Activated CD8-positive, alpha-beta memory T cell treated with anti-CD3 and anti-CD28 coated beads, Interleukin-2, amount 10 ng/mL, durations not matched to agents 7 days and 5 days (primary cell): ENCODE results near the gene ARMCX2. TPM values are rescaled to one million over a fixed set of nuclear protein-coding genes. Genes with fewer than 3 reads are reported as not detected.

Experiments
- ATAC-seq: fragments of 150-1000 bp; cut with Tn5 transposase; one replicate; pipeline ENCODE4 v1.10.0; 2021; ENCODE audit warnings: moderate library complexity
- CTCF ChIA-PET: fragments of 350-600 bp; sonication (Branson Sonifier 250); formaldehyde crosslinking; loops from one replicate; lab custom pipeline; 2021; ENCODE audit warnings: antibody characterized with exemption; lab: Charles Lee
- DNase-seq: peaks from one replicate; pipeline ENCODE4 v3.0.0-alpha.2; 2020
- H3K27ac Mint-ChIP-seq: one replicate; pipeline ENCODE4 v1.8.0; 2021; ENCODE audit warnings: mild to moderate bottlenecking, mixed read lengths
- H3K27me3 Mint-ChIP-seq: one replicate; pipeline ENCODE4 v1.8.0; 2021; ENCODE audit warnings: mixed read lengths
- H3K36me3 Mint-ChIP-seq: one replicate; pipeline ENCODE4 v1.8.0; 2021; ENCODE audit warnings: mild to moderate bottlenecking, mixed read lengths
- H3K4me1 Mint-ChIP-seq: one replicate; pipeline ENCODE4 v1.8.0; 2021; ENCODE audit warnings: mixed read lengths
- H3K4me3 Mint-ChIP-seq: one replicate; pipeline ENCODE4 v1.8.0; 2021; ENCODE audit warnings: mild to moderate bottlenecking, moderate library complexity, mixed read lengths
- H3K9me3 Mint-ChIP-seq: one replicate; pipeline ENCODE4 v1.8.0; 2022; ENCODE audit warnings: low read depth, mixed read lengths
- total RNA-seq, 2 experiments: library from RNA; stranded (reverse); gene quantifications; one replicate each; pipeline ENCODE4 v1.2.3, GENCODE V29; 2021

ARMCX2 gene
- 1 to 10 TPM; 2.8 to 6.4 TPM for total RNA-seq

DNA sequence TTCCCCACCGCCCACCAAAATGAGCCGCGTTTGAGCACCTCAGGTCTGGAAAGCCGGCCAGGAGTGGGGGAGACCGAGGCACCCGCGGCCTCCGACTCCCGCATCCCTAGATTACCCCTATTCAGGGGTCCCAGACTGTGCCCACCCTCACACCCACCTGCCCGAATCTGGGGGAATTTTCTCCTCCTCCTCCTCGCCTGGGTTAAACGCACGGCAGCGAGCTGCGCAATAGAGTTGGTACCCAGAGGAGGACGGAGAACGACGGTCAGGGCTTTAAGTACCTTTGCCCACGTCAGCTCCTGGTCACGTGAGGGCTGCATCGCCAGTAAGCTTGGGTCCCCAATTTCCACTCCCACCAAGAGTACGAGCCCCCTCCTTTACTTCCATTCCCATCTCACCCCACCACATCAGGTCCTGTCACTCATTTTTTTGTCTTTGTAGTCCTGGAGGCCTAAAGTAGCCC is at the start of gene ARMCX2:
TSS of gene ARMCX2 (minus strand) at position 250 of the 463 bp plus-strand sequence. CDS start 2,262 bp downstream, outside the sequence.
- H3K9me3 Mint-ChIP-seq = no peaks in the 10 kb centered on the region

DNA sequence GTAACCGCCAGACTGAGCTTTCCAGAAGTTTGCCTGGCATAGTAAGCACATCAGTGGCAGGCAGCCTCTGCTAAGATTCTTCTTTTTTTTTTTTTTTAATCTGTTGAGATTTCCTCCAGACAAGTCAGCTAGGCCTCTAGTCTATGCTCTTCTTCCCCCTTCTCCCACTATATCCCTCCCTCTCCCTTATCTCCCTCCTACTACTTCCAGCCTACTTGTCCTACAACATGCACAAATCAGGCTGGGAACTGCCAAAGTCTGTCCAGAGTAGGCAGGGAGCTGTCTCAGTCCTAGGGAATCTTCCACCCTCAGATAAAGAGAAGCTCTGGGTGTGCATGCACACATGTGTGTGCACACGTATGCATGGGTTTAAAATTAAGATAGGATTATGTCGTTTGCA is 49.7 kb upstream of the ARMCX2 start:
- no peak for DNase-seq
- H3K36me3 Mint-ChIP-seq = no peaks in the 10 kb centered on the region
- CTCF ChIA-PET = no interaction called here
- no peaks in the 10 kb centered on the region for H3K4me1 Mint-ChIP-seq
- no peak overlapping the region for H3K27ac Mint-ChIP-seq
- no peak for ATAC-seq
- H3K9me3 Mint-ChIP-seq = no peaks in the 10 kb centered on the region
- no peaks in the 10 kb centered on the region for H3K27me3 Mint-ChIP-seq
- no peak overlapping the region for H3K4me3 Mint-ChIP-seq

More for the DNA sequence above, at the start of gene ARMCX2:
- Mint-ChIP-seq H3K27ac (no peak within 1 kb of the TSS), H3K27me3 (peaks cover 14% of the 10 kb centered on the region), H3K4me1 (peaks cover 8% of the 10 kb centered on the region), H3K36me3 (no peaks in the 10 kb centered on the region), H3K4me3 (peak within 1 kb of the TSS; percentile 71)
- no peak for ATAC-seq
- CTCF ChIA-PET = no interaction called here
- DNase-seq = no peak

DNA sequence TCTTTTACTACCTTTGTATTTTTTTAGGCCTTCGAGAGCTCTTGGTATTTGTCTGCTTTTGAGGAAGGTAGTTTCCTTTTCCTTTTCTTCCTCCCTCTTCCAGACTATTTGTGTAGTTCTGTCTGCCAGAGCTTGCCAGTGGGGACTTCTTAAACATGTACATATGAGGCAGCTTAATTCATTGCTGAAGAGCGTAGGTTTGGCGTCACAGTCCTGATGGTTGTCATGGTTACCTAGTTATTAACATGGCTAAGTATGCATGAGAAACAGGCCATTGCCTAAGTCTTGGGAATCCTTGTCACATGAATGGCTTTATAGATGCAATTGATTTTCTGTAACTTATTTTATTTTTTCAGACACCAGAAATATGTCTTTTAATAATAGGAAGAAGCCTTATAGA is 48.5 kb upstream of the ARMCX2 start:
- Mint-ChIP-seq H3K27me3 (no peaks in the 10 kb centered on the region), H3K27ac (no peak overlapping the region), H3K4me1 (no peaks in the 10 kb centered on the region), H3K36me3 (no peaks in the 10 kb centered on the region), H3K9me3 (no peaks in the 10 kb centered on the region), H3K4me3 (no peak overlapping the region)
- no peak for ATAC-seq
- no peak for DNase-seq
- CTCF ChIA-PET = no interaction called here

DNA sequence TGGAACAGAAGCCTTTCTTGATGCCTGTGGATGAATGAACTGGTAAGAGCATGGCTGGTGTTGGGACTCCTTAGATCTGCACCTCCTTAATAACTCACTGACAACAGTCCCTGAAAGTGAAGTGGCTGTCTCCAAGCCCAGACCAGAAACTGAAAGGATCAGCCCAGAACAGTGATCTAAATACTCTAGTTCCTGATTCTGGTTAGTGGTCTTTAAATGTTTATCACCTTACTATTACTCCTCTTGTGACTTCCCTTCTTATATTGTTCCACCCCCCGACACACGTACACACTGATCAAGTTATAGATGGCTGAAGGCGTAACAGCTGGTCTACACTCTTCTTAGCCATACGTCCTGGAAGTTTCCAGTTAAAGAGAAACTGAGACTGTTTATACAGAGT is 33.8 kb upstream of the ARMCX2 start:
- ATAC-seq = no peak

DNA sequence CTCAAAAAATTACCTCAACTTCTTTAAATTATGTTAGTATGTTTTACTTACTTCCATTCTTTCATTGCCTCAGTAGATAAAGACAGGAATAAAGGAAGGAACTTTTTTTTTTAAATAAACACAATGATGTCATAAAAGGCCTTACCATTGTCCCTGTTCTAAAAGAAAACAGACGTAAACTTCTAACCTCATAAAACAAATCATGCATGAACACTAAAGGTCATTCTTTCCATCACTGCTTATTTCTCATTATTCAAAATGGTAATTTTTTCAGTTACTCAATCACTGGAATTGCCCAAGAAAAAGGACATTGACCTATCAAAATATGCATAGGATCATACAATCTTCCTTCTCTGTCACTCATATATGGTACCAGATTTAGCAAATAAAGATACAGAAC is 32.2 kb upstream of the ARMCX2 start:
- no peak for ATAC-seq
- Mint-ChIP-seq H3K4me3 (no peak overlapping the region), H3K9me3 (no peaks in the 10 kb centered on the region), H3K4me1 (peaks cover 1% of the 10 kb centered on the region), H3K36me3 (no peaks in the 10 kb centered on the region), H3K27ac (no peak overlapping the region), H3K27me3 (peaks cover 4% of the 10 kb centered on the region)
- CTCF ChIA-PET = no interaction called here
- DNase-seq = no peak

More for the DNA sequence above, 33.8 kb upstream of the ARMCX2 start:
- Mint-ChIP-seq H3K36me3 (no peaks in the 10 kb centered on the region), H3K4me1 (peaks cover 1% of the 10 kb centered on the region), H3K27me3 (peaks cover 7% of the 10 kb centered on the region), H3K27ac (no peak overlapping the region), H3K4me3 (no peak overlapping the region), H3K9me3 (no peaks in the 10 kb centered on the region)
- DNase-seq = no peak
- CTCF ChIA-PET = no interaction called here

DNA sequence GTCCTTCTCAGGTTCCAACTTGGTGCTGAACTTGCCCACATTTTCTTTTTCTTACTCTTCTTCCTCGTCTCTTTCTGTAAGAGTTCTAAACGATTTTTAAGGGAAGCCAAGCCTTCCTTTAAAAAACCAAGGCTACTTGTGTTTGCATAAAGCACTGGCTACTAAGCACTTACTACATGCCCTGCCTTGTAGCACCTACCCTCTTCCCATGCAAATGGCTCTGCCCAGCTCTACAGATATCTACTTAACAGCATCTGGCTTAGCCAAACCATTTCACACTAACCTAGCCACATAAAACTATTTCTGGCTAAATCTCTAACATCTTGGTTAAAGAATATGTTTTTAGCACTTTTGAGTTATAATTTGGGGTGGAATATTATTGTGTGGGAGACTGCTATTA is 26.9 kb upstream of the ARMCX2 start:
- no peaks in the 10 kb centered on the region for H3K9me3 Mint-ChIP-seq
- CTCF ChIA-PET = no interaction called here

DNA sequence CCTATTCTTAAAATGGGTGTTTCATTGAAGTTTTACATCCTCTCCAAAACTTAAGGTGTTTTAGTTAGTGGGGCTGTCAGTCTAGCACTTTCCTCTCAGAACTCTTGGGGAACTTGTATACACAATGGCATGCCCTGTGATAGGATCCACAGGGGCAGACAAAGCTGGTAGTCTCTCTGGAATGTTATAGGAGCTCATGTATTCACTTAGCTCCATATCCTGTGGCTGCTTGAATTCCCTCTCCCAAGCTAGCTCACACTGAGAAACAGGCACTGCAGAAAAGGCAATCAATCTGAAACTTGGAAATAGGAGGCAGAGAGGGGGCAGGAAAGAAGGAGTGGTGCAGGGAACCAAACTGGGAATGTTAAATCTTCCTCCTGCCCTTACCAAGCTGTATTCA is 26.3 kb upstream of the ARMCX2 start:
- peaks cover 1% of the 10 kb centered on the region for H3K4me1 Mint-ChIP-seq
- CTCF ChIA-PET = no interaction called here
- ATAC-seq (no peak), DNase-seq (no peak)
- H3K27me3 Mint-ChIP-seq = peaks cover 2% of the 10 kb centered on the region
- H3K9me3 Mint-ChIP-seq = no peaks in the 10 kb centered on the region
- H3K27ac Mint-ChIP-seq = no peak overlapping the region
- H3K4me3 Mint-ChIP-seq = no peak overlapping the region
- no peaks in the 10 kb centered on the region for H3K36me3 Mint-ChIP-seq

More for the DNA sequence above, 26.9 kb upstream of the ARMCX2 start:
- no peak overlapping the region for H3K27ac Mint-ChIP-seq
- peaks cover 2% of the 10 kb centered on the region for H3K27me3 Mint-ChIP-seq
- H3K4me3 Mint-ChIP-seq = no peak overlapping the region
- H3K4me1 Mint-ChIP-seq = peaks cover 1% of the 10 kb centered on the region
- ATAC-seq (no peak), DNase-seq (no peak)
- H3K36me3 Mint-ChIP-seq = no peaks in the 10 kb centered on the region

DNA sequence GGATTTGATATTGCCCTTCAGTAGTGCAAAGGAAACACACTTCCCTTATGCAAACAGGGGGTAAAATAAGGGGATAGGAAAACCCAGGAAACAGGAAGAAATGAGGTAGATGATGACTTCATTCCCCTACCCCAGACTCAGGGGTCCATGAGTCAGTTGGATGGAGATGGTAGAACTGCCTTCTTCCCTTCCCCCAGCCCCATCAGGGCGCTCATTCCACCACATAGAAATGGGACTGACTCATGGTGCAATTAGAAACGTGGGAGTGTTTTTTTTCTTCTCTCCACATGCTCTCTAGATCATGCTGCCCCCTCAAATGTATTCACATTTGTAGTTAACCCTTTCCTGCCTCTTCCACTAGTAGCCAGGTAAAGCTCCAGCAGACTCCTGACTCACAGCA is 23.1 kb upstream of the ARMCX2 start:
- no peak overlapping the region for H3K27ac Mint-ChIP-seq
- no peak for DNase-seq
- no peak for ATAC-seq
- no peak overlapping the region for H3K4me3 Mint-ChIP-seq
- H3K4me1 Mint-ChIP-seq = no peaks in the 10 kb centered on the region
- peaks cover 4% of the 10 kb centered on the region for H3K27me3 Mint-ChIP-seq
- H3K36me3 Mint-ChIP-seq = no peaks in the 10 kb centered on the region
- no peaks in the 10 kb centered on the region for H3K9me3 Mint-ChIP-seq
- CTCF ChIA-PET = no interaction called here

DNA sequence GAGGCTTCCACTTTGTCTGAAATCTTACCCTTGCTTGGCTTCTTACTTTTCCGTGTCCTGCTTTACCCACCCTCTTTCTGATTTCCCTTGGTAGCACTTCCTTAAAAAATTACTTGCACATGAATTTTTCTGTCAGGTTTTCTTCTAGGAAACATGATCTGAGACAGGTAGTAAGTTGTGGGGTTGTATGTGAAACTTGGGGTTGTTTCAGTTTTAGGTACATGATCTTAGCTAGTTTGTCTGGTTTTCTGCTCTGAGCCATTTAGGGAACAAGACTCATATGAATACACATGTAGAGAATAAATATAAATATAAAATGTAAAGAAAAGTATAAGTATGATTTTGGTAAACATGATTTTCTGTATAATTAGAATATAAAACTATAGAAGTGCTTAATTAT is 17.4 kb upstream of the ARMCX2 start:
- CTCF ChIA-PET = no interaction called here
- ATAC-seq = no peak
- Mint-ChIP-seq H3K4me1 (no peaks in the 10 kb centered on the region), H3K9me3 (no peaks in the 10 kb centered on the region), H3K27me3 (peaks cover 5% of the 10 kb centered on the region), H3K36me3 (no peaks in the 10 kb centered on the region), H3K4me3 (no peak overlapping the region), H3K27ac (no peak overlapping the region)
- DNase-seq = no peak

DNA sequence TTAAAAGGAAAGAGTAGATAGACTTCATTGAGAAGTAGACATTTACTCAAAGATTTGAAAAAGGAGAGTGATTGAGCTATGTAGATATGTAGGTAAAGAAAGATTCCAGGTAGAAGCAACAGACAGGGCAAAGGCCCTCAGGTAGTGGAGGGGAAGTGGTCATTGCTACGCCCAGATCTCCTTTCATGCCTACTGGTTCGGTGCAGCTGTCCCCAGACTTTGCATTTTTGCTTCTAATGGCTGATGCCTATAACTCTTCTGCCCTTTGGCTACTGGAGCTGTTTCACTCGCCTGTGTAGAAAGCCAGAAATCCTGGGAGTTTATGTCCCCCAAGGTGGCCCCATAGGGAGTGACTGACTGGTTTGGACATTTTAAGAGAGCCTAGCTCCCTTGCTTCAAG is 16.9 kb upstream of the ARMCX2 start:
- H3K36me3 Mint-ChIP-seq = no peaks in the 10 kb centered on the region
- no peak overlapping the region for H3K4me3 Mint-ChIP-seq
- no peaks in the 10 kb centered on the region for H3K4me1 Mint-ChIP-seq
- peaks cover 5% of the 10 kb centered on the region for H3K27me3 Mint-ChIP-seq
- CTCF ChIA-PET = no interaction called here
- no peak for ATAC-seq
- DNase-seq = no peak
- H3K27ac Mint-ChIP-seq = no peak overlapping the region
- H3K9me3 Mint-ChIP-seq = no peaks in the 10 kb centered on the region

DNA sequence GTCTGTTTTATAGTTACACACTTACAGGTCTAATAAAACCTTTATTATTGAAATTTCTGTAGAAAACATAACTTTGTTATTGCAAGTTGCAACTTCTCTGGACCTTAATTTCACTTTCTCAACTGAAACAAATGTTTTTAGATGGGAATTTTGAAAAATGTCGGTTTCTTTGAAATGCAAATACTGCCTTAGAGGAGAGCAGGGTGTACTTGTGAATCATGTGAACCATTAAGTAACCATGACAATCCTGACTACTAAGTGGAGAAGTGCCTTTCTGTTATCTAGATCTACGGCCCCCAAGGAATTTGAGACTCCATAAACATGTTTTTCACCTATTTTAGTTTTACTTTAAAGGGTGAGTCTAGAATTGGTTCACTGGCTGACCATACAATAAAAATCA is 8.5 kb upstream of the ARMCX2 start:
- CTCF ChIA-PET = no interaction called here
- no peak overlapping the region for H3K4me3 Mint-ChIP-seq

DNA sequence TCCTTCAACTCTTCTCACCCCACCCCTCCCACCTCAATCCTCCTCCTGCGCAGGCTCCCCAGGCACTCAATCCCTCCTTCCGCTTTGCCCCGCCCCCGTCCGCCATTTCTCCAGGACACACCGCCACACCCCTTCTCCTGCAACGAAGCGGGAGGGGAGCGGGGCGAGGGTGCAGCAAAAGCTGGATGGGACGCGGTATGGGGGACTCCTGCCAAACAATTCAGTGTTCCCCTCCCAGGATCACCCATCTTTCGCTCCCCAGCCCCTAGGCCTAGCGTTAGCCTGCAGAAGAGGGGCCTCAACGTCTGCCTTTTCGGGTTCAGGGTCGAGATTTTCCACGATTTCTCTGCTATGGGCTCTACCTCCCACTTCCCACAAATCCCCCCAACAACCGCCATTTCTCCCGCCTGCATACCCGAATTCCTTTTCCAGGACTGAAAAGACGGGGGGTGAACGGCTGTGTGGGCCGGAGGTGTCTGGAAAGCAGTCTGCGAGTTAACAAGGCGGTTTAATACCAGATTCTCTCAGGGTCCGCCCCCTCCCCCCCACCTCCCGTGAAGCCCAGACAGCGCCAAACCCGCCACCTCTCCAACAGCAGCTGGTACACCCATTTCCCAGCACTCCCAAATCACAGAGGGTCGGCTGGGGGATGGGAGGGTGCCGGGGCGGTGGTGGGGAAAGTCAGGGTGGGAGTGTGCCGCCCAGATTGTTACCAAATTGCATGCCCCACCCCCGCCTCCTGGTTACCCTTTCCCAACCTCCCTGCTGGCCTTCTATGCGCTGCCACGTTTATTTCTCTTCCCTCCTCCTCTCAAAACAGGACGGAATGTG is 774 bp downstream of the ARMCX2 start:
- Mint-ChIP-seq H3K4me3 (peak overlapping the region; percentile 71), H3K27ac (no peak overlapping the region), H3K27me3 (peaks cover 14% of the 10 kb centered on the region), H3K9me3 (no peaks in the 10 kb centered on the region), H3K4me1 (peaks cover 8% of the 10 kb centered on the region), H3K36me3 (no peaks in the 10 kb centered on the region)
- ATAC-seq (peak; percentile 84), DNase-seq (peak; percentile 71)
- CTCF ChIA-PET = no interaction called here

More for the DNA sequence above, 8.5 kb upstream of the ARMCX2 start:
- no peaks in the 10 kb centered on the region for H3K36me3 Mint-ChIP-seq
- peaks cover 2% of the 10 kb centered on the region for H3K27me3 Mint-ChIP-seq
- ATAC-seq = no peak
- H3K9me3 Mint-ChIP-seq = no peaks in the 10 kb centered on the region
- no peak overlapping the region for H3K27ac Mint-ChIP-seq
- no peaks in the 10 kb centered on the region for H3K4me1 Mint-ChIP-seq
- DNase-seq = no peak

DNA sequence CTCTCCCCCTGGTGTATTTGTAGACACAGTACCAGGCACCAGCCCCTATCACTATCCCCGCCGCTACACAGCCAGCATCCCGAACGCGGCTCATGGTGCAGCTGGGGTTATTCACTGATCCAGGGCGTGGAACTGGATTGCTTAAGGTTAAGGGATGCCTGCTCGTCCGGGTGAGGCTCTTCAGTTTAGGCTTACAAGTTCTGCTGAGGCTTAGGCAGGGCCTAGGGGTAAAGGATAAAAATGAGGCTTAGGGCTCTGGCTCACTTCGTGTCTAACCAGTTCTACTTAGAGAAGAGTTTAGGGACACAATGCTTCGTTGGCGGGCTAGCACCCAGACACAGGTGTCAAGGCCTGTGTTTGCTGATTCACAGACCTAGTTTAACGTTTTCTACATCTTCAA is 2.2 kb downstream of the ARMCX2 start:
- CTCF ChIA-PET = no interaction called here
- H3K36me3 Mint-ChIP-seq = no peaks in the 10 kb centered on the region
- H3K4me1 Mint-ChIP-seq = peaks cover 8% of the 10 kb centered on the region
- ATAC-seq (no peak), DNase-seq (no peak)
- H3K9me3 Mint-ChIP-seq = no peaks in the 10 kb centered on the region
- peaks cover 12% of the 10 kb centered on the region for H3K27me3 Mint-ChIP-seq
- H3K27ac Mint-ChIP-seq = no peak overlapping the region
- H3K4me3 Mint-ChIP-seq = no peak overlapping the region

DNA sequence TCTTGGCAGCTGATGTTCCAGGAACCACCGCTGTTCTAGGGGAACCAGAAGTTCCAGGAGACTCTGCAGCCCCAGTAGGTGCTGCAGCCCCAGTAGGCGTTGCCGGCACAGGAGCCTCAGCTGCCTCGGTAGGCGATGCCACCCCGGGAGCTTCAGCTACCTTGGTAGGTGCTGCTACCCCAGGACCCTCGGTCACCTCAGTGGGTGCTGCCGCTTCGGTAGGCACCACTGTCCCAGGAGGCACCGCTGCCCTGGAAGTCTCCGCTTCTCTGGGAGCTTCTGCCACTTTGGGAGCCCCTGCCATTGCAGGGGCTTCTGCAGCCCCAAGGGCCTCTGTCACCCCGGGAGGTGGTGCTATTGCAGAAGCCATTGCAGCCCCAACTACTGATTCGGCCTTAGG is 2.8 kb downstream of the ARMCX2 start:
- H3K27me3 Mint-ChIP-seq = peaks cover 12% of the 10 kb centered on the region
- CTCF ChIA-PET = no interaction called here
- no peaks in the 10 kb centered on the region for H3K9me3 Mint-ChIP-seq
- H3K27ac Mint-ChIP-seq = no peak overlapping the region
- no peak overlapping the region for H3K4me3 Mint-ChIP-seq
- DNase-seq (no peak), ATAC-seq (no peak)
- H3K4me1 Mint-ChIP-seq = peaks cover 8% of the 10 kb centered on the region
- H3K36me3 Mint-ChIP-seq = no peaks in the 10 kb centered on the region
